ENCODE data around the gene ABHD2. TPM values are rescaled to one million over a fixed set of nuclear protein-coding genes. Genes with fewer than 3 reads are reported as not detected.
"Not testable (repeated sequence)": the region's sequence is repeated elsewhere in the genome, so short reads cannot be mapped to it uniquely, and the experiment has no call there.

The ABHD2 gene, protein sequence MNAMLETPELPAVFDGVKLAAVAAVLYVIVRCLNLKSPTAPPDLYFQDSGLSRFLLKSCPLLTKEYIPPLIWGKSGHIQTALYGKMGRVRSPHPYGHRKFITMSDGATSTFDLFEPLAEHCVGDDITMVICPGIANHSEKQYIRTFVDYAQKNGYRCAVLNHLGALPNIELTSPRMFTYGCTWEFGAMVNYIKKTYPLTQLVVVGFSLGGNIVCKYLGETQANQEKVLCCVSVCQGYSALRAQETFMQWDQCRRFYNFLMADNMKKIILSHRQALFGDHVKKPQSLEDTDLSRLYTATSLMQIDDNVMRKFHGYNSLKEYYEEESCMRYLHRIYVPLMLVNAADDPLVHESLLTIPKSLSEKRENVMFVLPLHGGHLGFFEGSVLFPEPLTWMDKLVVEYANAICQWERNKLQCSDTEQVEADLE
- 59.4 TPM for total RNA-seq
- long read RNA-seq, full-length matches to known transcripts: 10 of 33 reads
- long read RNA-seq, partial matches to known transcripts: 1 of 33 reads
- long read RNA-seq, other reads (novel, unspliced or antisense): 22 of 33 reads

DNA sequence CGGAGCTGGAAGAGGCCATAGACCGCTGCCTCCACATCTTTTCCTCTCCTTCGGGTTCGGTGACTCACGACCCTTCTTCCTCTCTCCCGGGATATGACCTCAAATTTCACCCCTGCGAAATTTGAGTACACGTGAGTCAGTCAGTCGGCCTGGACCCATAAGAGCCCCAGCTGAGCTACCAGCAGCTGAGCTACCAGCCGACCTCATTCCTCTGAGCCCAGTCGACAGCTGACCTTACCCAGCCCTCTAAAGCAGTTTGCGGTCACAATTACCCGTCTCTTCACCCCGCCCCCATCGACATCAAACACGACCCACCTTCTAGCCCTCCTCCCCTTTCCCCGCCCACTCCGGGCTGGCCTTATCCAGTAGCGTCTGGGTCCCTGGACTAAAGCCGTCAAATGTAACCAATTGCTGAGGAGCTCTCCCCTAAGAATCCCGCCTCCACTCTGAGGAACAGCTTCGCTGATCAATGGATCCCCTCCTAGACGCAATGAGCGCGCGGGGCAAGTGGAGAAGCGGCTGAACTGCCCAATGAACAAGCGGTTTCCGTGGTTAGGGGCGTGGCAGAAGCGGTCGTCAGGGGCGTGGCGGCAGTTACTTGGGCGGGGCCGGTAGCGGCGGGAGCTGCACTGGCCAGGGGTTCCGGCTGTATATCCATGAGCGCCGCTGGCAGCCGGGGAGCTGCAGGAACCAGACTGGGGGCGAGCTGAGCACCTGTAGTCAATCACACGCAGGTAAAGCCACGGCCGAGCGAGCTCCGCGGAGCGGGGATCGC, at the start of gene ABHD2:
TSS of gene ABHD2 (plus strand) at position 627 of the 775 bp plus-strand sequence. CDS start 27,872 bp downstream, outside the sequence.
- ATAC-seq (ENCODE audit: poor library complexity): peak; percentile 90
- DNase-seq: peak; percentile 99
- intact Hi-C loops (cut with DNase I): loop anchor here (5.0 kb wide), 1 partner anchor 244 kb away; the partner anchor contains the start of gene POLG

DNA sequence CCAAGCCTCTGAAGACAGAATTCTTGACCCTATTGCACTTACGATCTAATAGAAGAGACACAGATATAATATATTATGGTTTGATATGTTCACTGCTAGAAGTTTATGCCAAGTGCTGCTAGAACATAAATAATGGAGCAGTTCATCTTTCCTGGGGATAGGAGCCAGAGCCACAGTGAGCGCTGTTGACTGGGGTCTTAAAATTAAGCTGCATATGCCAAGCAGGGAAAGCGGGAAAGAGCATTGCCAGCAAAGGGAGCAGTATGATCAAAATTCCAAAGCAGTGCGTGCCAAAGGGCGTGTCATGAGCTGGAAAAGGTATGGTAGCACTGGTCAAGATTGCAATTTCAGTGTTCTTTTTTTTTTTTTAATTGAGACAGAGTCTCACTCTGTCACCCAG, 49.1 kb upstream of the ABHD2 start:
- ATAC-seq (ENCODE audit: poor library complexity): no peak
- no peak for DNase-seq
- intact Hi-C loops (cut with DNase I): no loop called here

DNA sequence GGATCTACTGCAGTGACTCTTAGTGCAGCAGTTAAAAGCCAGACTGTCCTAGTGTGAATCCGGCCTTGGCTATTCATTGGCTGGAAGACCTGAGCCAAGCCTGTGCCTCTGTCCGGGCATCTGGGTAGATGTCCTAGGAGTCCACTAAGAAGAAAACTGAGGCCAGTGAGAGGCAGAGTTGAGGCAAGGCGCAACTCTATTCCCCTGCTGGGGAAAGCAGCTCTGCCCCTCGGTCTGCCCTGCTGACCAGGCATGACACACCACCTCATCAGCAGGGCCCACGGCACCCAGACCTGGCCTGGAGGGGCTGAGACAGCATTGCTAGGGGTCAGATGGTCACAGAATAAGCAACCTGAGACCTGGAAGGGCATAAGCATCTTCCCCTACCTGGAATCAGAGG, 46.7 kb upstream of the ABHD2 start:
- DNase-seq (no peak), ATAC-seq (ENCODE audit: poor library complexity) (no peak)

DNA sequence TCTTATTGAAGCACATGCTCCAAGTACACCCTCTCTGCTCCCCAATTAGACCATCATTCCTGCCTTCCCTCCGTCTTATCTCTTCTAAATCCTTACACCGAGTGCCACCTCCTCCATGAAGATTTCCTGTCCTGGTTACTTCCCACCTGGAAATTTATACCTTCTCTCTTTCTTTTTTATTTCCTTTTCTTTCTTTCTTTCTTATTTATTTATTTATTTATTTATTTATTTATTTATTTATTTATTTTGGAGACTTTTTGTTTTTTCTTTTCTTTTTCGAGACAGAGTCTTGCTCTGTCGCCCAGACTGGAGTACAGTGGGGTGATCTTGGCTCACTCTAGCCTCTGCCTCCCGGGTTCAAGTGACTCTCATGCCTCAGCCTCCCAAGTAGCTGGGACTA, 45.9 kb upstream of the ABHD2 start:
- intact Hi-C loops (cut with DNase I): no loop called here
- ATAC-seq (ENCODE audit: poor library complexity) (no peak), DNase-seq (no peak)

More for the DNA sequence above, 46.7 kb upstream of the ABHD2 start:
- intact Hi-C loops (cut with DNase I): no loop called here

DNA sequence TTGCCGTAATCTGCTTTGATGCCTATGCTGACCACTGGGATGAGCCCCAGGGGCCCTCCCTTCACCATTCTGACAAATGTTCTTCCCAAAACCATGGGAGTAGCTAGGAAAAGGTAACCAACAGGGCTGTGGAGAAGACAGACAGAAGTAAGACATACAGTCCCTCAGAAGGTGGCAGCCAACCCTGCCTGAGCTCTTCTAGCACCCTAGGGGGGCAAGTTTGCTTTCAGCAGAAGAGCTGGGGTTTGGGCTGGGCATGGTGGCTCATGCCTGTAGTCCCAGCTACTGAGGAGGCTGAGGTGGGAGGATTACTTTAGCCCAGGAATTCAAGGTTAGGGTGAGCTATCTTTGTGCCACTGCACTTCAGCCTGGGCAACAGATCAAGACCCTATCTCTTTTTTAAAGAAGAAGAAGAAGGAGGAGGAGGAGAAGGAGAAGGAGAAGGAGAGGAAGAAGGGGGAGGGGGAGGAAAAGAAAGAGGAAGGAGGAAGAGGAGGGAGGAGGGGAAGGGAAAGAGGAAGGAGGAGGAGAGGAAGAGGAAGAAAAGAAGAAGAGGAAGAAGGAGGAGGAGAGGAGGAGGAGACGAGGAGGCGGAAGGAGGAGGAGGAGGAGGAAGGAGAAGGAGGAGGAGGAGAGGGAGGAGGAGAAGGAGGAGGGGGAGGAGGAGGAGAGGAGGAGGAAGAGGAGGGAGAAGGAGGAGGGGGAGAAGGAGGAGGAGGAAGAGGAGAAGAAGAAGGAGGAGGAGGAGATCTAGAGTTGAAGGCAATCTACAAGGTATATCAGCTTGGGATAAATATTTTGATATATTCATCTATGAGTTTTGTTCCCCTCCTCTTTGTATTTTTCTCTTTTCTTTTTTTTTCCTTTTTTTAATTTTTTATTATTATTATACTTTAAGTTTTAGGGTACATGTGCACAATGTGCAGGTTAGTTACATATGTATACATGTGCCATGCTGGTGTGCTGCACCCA, 44.9 kb upstream of the ABHD2 start:
- no peak for ATAC-seq (ENCODE audit: poor library complexity)
- no peak for DNase-seq
- intact Hi-C loops (cut with DNase I): no loop called here

DNA sequence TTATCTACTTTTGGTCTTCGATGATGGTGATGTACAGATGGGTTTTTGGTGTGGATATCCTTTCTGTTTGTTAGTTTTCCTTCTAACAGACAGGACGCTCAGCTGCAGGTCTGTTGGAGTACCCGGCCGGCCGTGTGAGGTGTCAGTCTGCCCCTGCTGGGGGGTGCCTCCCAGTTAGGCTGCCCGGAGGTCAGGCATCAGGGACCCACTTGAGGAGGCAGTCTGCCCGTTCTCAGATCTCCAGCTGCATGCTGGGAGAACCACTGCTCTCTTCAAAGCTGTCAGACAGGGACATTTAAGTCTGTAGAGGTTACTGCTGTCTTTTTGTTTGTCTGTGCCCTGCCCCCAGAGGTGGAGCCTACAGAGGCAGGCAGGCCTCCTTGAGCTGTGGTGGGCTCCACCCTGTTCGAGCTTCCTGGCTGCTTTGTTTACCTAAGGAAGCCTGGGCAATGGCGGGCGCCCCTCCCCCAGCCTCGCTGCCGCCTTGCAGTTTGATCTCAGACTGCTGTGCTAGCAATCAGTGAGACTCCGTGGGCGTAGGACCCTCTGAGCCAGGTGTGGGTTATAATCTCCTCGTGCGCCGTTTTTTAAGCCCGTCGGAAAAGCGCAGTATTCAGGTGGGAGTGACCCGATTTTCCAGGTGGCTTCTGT, 39.1 kb upstream of the ABHD2 start:
- DNase-seq; ATAC-seq (ENCODE audit: poor library complexity); intact Hi-C loops (cut with DNase I): not testable (repeated sequence)

DNA sequence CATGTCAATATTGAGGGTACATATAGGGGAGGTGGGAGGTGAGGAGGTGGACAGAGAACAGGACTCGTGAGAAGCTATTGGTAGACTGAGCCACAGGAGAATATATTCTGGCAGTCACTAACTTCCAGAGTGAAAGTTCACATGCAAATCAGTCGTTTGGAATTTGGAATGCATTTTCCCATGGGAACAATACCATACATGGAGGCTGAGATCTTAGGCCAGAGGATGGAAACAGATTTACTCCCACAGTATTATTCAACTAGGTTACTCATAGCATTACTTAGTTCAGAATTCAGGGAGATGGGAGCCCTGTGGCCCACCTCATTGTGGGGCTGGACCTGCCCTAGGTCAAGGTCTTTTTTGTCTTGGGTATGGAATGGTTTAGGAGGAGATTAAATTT, 36.4 kb upstream of the ABHD2 start:
- ATAC-seq (ENCODE audit: poor library complexity) (peak; percentile 31), DNase-seq (no peak)
- intact Hi-C loops (cut with DNase I): loop anchor here (10.0 kb wide), 1 partner anchor 73 kb away; no protein-coding TSS in a partner anchor

DNA sequence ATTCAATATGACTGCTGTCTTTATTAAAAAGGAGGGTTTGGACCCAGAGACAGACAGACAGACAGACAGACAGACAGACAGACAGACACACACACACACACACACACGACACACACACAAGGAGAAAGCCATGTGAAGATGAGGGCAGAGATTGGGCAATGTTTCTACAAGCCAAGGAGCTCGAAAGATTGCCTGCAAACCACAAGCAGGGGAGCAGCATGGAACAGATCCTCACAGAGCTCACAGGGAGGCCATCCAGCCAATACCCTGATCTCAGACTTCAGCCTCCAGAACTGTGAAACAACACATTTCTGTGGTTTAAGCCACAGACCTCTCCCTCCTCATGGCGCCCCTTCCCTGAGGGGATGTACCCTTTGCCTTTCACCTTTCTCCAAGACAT, 35.8 kb upstream of the ABHD2 start:
- ATAC-seq (ENCODE audit: poor library complexity) (no peak), DNase-seq (no peak)
- intact Hi-C loops (cut with DNase I): loop anchor here (10.0 kb wide), 1 partner anchor 72 kb away; no protein-coding TSS in a partner anchor

DNA sequence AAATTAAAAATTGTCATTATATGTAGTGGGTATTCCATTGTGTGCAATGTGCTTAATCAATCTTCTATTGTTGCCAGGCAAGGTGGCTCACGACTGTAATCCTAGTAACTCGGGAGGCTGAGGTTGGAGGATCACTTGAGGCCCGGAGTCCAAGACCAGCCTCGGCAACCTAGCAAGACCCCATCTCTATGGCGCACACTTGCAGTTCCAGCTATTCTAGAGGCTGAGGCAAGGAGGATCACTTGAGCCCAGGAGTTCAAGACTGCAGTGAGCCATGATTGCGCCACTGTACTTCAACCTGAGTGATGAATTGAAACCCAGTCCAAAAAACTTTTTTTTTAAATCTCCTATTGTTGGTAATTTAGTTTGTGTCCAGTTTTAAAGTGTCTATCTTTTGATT, 33.4 kb upstream of the ABHD2 start:
- intact Hi-C loops (cut with DNase I): loop anchor here (10.0 kb wide), 1 partner anchor 70 kb away; no protein-coding TSS in a partner anchor
- ATAC-seq (ENCODE audit: poor library complexity): no peak
- no peak for DNase-seq

DNA sequence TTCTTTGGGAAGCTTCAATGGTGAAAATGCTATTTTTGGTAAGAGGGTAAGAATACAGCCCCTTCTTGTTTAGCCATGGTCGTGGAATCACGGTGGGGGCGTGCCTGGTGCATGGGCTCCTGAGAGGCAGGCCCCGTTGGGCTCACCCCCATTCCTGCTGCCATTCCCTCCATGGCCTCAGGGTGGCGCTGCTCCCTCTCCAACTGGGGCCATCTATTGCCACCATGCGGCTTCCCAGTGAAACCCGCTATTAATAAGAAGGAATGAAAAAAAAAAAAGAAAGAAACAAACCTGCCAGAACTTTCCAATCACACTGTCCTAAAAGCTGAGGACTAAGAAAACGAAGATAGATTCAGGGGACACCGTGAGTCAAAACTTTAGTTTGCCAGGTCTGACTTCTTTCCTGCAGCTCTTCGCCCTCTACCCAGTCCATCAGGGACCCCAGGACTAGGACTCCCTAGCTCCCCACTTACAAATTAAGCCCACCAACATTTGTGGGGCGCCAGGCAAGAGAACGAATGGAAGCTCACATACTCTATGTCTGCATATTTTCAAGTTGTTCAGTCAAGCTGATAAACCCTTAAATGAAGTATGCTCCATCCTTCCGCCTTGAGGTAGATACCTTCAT, 30.6 kb upstream of the ABHD2 start:
- ATAC-seq (ENCODE audit: poor library complexity): peak; percentile 97
- intact Hi-C loops (cut with DNase I): loop anchor here (2.0 to 10.0 kb wide), 2 partner anchors 67 to 121 kb away; no protein-coding TSS in a partner anchor
- DNase-seq: peak; percentile 89

DNA sequence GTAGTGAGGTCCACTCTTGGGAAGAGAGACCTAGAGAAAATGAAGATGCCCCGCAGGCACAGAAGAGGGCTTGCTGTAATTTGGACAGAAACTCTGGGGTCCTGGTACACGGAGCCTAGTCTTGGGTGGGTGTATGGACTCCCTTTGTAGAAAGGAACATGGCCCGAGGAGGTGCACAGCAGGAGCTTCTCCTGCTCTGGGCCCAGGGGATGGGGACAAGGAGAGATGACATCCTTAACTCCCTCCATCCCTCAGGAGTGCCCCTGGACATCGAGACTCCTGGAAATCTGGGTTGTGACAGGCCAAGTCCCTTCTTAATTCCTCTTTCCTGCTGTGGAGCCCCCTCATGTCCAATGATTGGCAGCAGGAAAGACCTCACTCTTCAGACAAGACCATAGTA, 29.9 kb upstream of the ABHD2 start:
- intact Hi-C loops (cut with DNase I): loop anchor here (2.0 to 10.0 kb wide), 2 partner anchors 66 to 120 kb away; no protein-coding TSS in a partner anchor
- DNase-seq (no peak), ATAC-seq (ENCODE audit: poor library complexity) (no peak)

DNA sequence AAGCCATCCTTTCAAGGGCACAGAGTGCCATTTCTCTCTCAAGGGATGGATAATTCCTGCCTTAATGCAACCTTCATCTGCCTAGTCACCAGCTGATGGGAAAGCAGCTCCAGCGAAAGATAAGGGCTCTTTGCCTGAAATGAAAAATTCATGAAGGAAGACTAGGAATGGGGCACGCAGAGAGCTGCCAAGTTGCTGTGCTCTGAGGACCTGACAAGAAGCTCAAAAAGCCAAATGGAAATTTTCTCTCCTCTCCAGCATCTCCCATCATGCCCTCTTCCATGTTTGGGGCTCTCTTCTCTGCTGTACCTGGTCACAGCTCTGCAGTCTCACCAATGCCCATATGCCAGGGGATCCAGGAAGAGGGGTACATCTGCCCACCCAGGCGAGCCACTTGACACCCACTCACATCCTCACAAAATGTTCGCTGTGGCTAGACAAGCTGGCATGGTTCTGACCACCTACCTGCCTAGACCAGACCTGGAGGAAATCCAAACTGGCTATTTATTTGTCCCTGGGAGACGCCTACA, 29.3 kb upstream of the ABHD2 start:
- ATAC-seq (ENCODE audit: poor library complexity) (no peak), DNase-seq (no peak)
- intact Hi-C loops (cut with DNase I): loop anchor here (2.0 to 10.0 kb wide), 2 partner anchors 66 to 120 kb away; no protein-coding TSS in a partner anchor

DNA sequence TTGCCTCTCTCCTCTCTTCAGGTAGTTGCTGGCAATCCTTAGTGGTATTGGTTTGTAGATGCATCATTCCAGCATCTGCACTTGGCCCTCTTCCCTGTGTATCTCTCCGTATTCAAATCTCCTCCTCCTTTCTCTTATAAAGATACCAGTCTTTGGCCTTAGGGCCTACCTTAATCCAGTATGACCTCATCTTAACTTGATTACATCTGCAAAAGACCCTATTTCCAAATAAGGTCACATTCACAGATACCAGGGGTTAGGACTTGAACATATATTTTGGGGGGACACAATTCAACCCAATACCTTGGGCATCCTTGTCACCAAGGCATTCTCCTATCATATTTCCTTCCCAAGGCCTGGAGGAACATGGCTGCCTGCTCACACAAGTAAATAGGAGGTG, 22.0 kb upstream of the ABHD2 start:
- intact Hi-C loops (cut with DNase I): no loop called here
- DNase-seq: no peak
- no peak for ATAC-seq (ENCODE audit: poor library complexity)

DNA sequence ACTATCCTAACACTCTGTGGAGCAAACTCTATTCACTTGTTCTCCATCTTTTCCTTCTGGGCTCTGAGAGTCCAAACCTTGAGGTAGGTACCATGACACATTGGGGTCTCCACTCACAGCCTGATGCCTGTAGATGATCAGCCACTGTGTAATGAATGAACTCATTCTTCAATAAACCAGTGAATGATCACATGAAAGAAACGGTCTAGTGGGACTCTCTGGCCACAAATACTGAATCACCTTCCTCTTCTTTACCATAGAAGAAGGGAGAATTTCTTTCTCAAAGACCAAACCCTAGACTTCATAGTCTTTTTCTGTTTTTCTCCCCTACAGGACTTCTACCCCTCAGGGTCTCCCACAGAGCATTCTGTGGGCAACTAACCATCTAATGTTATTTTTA, 20.5 kb upstream of the ABHD2 start:
- intact Hi-C loops (cut with DNase I): no loop called here
- ATAC-seq (ENCODE audit: poor library complexity) (no peak), DNase-seq (no peak)

DNA sequence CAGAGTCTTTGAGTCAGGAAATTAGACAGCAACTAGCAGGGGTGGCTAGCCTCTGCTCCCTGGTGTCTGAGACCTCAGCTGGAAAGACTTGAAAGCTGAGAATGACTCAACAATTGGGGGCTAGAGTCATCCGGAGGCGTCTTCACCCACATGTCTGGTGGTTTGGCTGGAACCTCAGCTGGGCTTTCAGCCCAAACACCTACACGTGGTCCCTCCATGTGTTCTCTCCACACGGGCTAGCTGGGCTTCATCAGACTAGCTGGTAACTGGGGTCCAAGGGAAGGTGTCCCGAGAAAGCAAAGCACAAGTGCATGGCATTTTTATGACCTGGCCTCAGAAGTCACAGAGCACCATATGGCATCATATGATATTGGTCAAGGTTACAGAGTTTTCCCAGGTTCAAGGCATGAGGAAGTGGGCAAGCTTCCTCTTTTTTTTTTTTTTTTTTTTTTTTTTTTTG, 19.9 kb upstream of the ABHD2 start:
- ATAC-seq (ENCODE audit: poor library complexity) (no peak), DNase-seq (no peak)
- intact Hi-C loops (cut with DNase I): no loop called here

DNA sequence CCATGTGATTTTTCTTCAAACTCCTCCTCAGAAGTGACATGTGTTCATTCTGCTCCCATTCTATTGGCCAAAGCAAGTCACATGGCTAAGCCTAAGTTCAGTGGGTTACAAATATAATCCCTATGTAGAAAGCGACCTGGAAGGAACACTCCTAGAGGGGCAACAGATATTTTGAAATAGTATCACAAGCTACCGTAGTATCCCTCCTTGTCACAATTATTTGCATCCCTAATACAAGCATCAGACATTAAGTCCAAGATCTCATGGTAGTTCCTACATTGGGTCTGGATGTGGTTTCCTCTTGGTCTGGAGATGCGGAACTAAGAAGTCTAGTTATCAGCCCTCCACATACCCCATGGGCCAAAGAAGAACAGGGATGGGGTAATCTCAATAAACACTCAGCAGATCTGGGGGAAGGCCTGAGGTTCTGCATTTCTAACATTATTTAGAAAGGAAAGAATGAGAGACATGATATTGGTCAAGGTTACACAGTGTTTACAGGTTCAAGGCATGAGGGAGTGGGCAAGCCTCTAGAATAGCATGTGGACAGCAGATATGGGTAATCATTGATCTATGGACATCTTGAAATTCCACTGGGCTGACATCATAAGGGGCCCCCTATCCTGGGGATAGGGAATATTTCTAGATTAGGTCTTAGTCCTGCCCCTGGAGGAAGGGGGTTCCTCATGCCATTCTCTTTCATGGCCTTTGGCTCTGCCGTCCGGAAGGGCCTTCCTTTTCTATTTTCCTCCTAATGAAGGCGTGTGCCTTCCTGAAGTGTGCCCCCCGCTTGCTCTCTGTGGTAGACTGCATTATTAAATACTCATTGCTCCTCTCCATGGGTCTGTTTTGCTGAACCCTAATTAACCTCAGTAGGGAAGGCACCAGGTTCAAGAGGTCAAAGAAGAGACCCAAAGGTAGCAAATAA, 17.8 kb upstream of the ABHD2 start:
- ATAC-seq (ENCODE audit: poor library complexity) (peak; percentile 36), DNase-seq (no peak)
- intact Hi-C loops (cut with DNase I): no loop called here
